ENCODE results near the gene BMPR1A.
"Not testable (repeated sequence)": the region's sequence is repeated elsewhere in the genome, so short reads cannot be mapped to it uniquely, and the experiment has no call there.

BMPR1A gene

DNA sequence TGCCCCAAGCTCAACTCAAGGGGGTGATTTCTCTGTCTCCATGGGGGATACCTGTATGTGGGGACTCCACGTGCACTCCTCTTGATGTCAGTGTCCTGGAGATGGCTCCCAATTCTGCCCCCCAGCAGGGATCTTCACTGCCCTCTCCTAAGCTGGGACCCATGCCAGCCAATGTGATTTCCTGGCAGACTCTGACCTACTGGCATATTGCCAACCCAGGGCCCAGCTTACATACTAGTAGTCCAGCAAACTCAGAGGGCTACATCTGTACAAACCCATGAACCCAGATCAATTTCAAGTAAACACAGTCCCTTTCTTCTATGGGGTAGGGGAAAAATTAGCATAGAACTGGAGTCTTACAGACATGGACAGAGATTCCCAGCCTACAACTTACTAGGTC is 26.2 kb upstream of the BMPR1A start:
- DNase-seq (ENCODE audit: low spot score): no peak

GRCh38 chr10:86732771-86733170 is 23.6 kb upstream of the BMPR1A start:
- DNase-seq (ENCODE audit: low spot score): no peak

GRCh38 chr10:86733260-86733671 is 23.2 kb upstream of the BMPR1A start:
- no peak for DNase-seq (ENCODE audit: low spot score)

DNA sequence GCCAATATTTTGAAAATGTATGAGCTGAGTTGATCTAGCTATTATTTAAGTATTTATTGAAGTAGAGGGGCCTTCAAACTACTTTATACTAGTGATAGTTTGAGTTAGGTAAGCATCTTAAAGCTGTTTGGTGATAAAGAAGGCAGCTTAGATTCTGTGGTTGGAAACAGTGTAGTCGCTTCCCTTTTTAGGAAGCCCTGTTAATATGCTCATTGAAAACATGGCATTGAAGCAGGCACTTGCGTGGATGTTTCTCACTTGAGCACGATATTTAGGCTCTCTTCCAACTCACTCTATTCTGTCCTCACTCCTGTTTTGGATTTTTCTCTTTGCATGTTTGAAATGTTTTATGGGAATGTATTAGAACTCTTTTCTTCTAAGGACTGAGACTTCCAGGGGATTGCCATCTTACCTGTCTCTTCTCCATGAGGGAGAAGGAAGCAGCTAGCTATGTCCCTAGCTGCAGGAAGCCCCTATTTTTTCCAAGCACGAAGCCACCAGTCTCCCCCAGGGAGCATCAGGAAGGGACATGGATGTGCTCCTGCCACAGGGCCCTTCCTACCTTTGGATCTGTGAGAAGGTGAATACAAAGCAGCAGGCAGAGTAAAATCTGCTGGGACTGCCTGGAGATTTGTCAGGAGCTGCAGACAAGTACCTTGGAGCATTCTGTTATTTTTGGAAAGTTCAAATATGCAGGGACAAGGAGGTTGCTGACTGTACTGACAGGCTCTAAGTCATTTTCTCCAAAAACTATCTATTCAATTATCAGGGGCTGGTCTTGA is 22.0 kb upstream of the BMPR1A start:
- DNase-seq (ENCODE audit: low spot score): no peak

- DNase-seq (ENCODE audit: low spot score): not testable (repeated sequence)
These were observed 21.1 kb upstream of the BMPR1A start for GRCh38 chr10:86735278-86735677.

DNA sequence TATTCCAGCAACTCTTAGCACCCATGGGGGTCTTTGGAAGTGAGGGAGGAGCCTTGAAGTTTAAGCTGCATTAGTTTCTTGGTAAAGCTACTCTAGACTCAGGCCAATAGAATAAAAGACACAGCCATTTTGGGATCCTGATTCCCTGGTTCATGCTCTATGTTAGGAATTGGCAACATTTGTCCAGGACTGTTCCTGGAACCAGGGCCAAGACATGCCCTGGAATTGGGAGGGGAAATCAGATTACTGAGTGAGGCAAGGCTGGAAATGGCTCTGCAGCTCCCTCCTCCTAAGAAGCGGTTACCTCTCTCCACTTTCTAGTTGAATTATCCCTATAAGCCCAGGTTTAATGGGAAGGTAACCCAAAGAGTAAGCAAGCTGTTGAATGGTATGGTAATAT is 14.2 kb upstream of the BMPR1A start:
- DNase-seq (ENCODE audit: low spot score): no peak

GRCh38 chr10:86744067-86744725 is 12.2 kb upstream of the BMPR1A start:
- DNase-seq (ENCODE audit: low spot score): no peak

DNA sequence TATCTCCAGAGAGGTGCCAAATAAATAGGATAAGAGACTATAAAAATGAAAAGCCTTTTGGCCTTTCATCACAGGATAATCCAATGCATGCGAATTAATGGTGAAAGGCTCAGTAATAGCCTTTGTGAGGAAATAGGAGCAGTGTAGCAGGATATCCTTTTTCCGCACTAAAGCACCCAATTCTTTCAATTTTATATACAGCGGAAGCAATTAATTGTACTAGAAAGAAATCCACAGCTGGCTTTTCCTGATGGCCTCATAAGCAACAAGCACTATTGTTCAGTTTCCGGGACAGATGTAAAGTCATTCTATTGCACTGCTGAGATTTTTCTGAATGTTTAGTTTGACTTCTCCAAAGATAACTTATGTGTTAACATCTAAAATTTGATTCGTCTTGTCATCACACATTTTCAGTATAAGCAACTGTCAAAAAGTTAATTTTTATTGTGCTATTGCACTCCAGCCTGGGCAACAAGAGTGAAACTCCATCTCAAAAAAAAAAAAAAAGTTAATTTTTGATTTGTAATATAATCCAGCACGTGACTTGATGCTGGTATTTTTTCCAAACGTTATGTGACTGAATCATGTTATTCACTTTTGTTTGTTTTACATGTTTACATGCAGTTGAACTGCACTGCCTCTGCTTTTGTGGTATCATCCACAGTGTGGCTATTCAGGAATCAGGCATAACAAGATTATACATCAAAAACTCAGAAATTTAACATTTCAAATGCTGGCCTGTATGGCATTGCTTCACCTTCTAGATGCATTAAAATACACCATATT is 8.4 kb upstream of the BMPR1A start:
- no peak for DNase-seq (ENCODE audit: low spot score)

DNA sequence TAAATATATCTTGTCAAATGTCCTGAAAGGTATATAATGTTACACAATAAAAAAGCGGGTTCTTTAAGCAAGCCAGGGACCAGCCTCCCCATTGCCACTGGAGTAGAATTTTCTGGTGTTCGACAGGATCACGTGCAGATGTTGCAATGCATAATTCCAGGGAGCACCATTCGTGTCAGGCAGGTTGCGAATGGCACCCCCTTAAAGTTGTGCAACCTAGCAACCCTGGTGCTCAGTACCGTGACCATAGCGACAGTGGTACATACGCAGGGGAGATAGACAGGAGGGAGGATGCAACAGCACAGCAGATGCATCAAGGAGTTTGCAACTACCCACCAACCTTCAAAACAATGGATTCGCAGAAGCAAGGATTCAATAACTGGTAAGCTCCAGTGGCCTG is 6.6 kb upstream of the BMPR1A start:
- DNase-seq (ENCODE audit: low spot score): no peak

GRCh38 chr10:86751477-86751876 is 4.9 kb upstream of the BMPR1A start:
- no peak for DNase-seq (ENCODE audit: low spot score)

- no peak for DNase-seq (ENCODE audit: low spot score)
These were observed 4.1 kb upstream of the BMPR1A start for GRCh38 chr10:86752311-86752710.

GRCh38 chr10:86753051-86753450 is 3.4 kb upstream of the BMPR1A start:
- DNase-seq (ENCODE audit: low spot score): no peak

DNA sequence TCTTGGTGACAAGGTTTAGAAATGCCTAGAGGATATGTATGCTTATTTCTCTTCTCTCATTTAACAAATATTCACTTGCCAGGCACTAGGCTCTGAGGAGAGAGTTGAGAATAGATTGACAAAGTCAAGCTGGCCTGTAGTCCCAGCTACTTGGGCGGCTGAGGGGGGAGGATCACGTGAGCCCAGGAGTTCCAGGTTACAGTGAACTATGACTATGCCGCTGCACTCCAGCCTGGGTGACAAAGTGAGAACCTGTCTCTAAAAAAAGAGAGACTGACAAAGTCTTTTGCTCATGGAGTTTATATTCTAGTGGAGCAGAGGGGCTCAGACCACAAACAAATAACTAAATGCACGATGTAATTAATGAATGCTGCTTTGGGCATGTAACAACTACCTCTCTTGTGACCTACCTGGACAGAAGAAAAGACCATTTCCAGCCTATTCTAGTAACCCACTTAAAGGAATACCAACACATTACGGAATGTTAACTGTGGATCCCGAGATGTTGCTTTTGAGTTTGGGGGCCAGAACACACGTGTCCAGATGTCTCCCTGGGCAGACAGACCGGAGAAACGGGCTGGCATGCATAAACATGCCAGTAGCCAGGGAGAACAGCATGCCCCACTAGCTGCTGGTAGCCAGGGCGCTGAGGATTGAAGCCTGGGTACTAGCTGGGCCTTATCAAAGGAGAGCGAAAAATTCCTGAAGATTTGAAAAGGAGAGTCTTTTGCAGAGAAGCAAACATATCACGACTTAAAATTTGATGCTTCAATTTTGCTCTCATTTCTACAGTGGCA is 2.6 kb upstream of the BMPR1A start:
- no peak for DNase-seq (ENCODE audit: low spot score)

GRCh38 chr10:86755454-86755739 is 1.0 kb upstream of the BMPR1A start:
- DNase-seq (ENCODE audit: low spot score): no peak

- peak; percentile 65 for DNase-seq (ENCODE audit: low spot score)
These were observed 494 bp upstream of the BMPR1A start for GRCh38 chr10:86755740-86756510.

DNA sequence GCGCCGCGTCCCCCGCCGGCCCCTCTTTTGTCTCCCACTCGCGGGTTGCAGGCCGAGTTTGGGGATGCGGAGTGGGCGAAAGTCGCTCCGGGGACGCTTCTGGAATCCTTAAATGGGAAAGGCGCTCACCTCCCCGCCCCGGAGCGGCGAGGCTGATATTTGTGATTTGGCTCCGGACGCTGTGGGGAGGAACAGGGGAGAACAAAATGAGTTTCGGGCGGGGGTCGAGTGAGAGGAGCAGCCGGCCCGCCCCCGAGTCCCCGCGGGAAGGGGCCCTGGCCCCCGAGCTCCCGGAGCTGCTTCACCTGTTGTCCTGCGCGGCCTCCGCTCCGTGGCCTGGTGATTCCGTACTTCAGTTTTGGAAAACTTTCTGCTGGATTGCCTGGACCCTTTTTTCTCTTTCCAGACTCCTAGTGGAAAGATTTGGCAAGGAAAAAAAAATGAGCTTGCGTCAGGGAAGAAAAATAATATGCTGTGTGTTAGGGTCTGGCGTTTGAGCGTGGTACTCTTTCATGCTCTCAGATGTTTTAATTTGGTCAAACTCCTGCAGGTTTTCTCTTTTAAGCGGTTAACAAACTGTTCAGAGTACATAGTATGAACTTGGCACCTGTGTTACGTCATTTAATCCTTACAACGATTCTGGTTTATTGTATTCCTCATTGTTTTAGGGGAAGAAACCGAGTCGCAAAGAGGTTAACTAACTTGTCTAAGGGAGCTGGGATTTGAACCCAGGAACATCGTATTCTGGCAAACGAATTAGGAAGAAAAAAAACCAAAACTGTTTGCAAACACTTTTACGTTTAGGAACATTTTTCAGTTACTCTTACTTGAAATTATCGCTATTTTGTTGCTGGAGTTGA is 924 bp downstream of the BMPR1A start:
- no peak for DNase-seq (ENCODE audit: low spot score)

GRCh38 chr10:86758189-86759072 is 2.0 kb downstream of the BMPR1A start:
- no peak for DNase-seq (ENCODE audit: low spot score)

DNA sequence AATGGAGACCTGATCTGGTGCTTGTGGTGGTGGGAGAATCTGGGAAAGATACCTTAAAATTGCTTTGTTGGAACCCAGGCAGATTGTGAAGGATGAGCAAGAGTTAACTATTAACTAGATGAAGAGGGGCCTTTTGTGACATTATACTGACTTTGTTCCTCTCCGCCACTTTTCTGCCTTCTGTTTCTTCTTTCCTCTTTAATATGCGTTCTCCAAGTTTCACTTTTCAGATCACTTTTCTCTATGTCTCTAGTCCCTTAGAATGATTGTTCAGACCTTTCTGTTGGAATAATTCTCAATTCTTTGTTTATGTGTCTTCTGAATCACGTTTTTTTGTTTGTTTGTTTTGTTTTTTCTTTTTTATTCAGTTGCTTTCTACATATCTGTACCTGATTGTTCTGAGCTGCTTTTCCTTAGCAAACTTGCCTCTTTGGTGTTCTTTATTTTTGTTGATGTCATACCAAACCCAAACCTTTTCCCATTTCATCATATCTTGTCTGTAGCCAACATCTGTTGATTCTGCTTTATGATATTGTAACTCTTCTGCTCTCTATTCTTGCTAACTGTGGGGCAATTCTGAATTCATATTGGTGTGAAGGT is 2.8 kb downstream of the BMPR1A start:
- DNase-seq (ENCODE audit: low spot score): no peak

GRCh38 chr10:86763404-86763803 is 7.0 kb downstream of the BMPR1A start:
- DNase-seq (ENCODE audit: low spot score): no peak

All from HuH-7.5 (cell line).